Fibroblast of skin of right quadriceps (primary cell): ENCODE results near the gene MKNK1.

Experiments
- DNase-seq: peaks from one replicate; pipeline ENCODE4 v3.0.0-alpha.2; 2013

MKNK1 gene

DNA sequence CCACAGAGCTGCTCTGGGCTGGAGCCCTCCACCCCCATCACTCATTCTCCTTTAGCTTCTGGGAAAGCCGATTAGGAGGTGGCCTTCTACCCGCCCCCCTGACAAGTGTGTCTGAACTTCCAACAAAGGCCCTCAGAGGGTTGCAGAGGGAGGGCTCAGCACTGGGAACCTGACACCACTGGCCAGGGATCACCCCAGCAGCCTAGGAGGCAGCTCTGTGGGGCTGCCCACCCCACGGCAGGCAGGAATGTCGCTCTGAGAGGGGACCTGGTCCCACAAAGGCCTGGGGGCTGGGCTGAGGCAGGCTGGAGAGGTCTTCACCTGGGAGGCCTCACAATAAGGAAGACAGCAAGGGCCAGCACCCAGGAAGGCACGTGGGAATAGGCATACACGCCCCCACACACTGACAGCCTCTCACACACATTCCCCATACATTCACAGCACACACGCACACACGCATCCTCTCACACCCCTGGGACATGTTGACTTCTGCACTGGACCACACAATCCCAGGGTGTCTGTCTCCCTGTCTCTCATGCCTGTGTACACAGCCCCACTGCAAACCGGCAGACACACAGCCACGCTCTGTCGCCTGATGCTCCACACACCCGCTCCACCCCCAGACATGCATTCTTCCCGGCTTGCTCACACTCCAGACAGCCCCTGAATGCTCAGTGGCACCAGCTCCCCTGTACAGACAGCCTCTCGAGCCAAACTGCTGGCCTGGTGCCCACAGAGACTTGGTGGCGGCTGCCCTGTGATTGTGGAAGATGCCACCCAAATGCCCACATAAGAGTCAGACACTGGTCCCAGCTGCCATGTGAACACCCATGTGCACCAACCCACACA lies 83.8 kb downstream of the MKNK1 start:
- peak; percentile 90 for DNase-seq

DNA sequence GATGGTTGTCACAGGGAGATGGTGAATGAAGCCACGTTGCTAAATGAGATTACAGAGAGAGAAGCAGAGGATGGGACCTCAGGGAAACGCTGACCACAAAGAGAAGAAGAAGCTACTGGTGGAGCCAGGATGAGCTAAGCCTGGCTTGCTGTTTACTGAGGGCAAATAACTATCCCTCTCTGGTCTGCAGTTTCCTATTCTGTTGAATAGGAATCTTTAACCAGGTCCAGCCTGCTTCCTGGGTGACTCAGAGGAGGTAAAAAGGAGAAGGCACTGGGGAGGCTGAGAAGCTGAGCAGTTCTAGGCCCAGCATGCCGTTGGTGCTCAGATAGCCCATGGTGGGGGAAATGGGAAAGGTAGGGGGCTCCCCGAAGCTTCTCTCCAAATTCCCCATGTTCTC lies 84.9 kb downstream of the MKNK1 start:
- no peak for DNase-seq

- no peak for DNase-seq
Measured at GRCh38 chr1:46517932-46518498, 86.1 kb downstream of the MKNK1 start.

DNA sequence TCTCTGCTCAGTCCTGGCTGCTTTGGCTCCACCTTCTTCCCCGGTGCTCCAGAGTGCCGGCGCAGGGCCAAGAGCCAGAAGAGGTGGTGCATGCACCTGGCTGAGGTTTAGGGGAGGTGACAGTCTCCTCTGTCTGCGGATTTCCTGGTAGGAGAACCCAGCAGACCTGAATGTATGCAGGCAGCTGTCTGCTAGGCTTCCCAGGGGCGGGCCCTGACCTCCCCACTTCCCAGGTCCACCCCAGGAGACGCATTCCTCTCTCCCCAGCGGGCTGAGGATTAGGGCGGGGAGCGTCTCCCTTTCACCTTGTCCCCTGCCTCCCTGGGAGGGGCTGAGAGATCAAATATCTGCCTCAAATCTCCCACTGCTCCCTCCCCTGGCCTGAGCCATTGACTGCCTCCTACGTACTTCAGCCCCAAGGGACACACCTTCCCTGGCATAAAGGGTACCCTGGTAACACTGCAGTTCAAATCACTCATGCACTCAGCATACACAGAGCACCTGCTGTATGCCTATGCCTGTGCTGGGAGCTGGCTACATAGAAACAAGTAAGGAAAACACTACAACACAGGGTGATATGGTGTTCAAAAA lies 87.0 kb downstream of the MKNK1 start:
- no peak for DNase-seq

DNA sequence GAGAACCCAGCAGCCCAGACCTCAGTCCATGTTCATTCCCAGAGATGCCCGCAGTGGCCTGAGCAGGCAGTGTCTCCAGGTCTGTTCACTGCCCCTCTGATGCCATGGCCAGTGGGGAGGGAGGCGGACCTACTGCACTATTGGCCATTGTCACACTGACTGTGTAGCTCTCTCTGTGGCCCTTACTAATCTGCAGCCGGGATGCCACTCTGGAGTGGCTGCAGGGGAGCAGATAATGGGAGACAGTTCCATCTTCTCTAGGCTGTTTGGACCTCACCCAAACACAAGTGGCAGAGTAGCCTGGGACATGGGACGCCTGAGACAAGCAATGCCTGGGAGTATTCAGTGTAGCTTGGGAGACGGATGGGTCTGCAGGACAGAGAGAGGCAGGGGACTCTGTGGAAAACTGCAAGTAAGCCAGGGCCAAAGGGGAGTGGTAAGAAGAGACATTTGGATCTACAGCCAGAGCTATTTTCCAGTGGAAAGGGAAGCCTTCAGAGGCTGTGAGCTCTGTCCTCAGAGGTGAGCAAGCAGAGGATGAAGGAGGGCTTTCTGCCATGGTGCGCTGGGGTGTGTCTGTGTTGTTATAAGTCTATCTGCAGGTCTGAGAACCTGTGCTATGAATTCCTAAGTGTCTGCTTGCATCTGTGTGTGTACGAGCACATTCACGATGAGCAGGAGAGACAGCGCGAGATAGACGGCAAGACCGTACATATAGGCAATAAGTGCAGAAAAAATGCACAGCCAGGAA lies 87.7 kb downstream of the MKNK1 start:
- DNase-seq, result no peak

GRCh38 chr1:46515576-46515975 lies 88.5 kb downstream of the MKNK1 start:
- DNase-seq, result no peak

DNA sequence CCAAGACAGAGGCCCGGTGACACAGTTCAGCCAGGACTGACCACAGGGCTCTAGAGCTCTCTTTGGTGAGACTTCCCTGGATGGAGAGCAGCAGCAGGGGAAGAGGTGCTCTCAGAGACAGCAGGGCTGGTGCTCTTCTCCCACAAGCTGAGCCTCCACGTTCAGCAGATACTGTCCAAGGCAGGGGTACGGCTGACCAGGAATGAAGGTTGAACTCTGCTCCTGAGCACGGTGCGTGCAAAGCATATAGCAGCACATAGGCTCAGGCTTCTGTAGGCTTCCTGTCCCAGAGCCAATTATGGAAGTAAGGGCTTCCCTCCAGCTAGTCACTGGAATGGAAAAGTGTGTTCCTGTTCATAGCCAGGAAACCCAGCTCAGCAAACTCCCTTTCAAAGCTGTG lies 90.5 kb downstream of the MKNK1 start:
- no peak for DNase-seq

- no peak for DNase-seq
Measured at GRCh38 chr1:46512792-46513190, 91.3 kb downstream of the MKNK1 start.

- no peak for DNase-seq
Measured at GRCh38 chr1:46512135-46512791, 91.8 kb downstream of the MKNK1 start.

GRCh38 chr1:46510998-46511365 lies 93.1 kb downstream of the MKNK1 start:
- DNase-seq, result no peak

DNA sequence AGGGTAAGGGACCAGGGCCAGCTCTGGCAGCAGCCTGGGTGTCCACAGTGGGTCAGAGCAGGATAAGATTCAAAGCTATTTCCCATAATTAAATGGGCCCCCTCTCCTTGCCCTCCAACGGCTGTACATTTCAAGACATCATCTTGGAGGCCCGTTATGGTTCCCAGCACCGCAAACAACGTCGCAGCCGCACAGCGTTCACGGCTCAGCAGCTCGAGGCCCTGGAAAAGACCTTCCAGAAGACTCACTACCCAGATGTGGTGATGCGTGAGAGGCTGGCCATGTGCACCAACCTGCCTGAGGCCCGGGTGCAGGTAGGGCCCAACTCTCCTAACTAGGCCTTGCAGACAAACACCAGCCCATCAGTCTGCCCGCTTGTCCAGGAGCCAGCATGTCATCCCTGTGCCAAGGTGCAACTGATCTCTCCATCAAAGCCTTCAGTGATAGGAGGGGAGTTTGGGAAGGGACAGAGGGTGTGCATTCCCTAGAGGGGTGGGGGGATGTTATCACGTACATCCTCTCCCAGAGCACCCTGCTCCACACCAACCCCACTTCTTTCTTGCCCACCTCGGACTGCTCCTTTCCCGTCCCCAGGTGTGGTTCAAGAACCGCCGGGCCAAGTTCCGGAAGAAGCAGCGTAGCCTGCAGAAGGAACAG lies 93.6 kb downstream of the MKNK1 start:
- DNase-seq, result no peak

GRCh38 chr1:46508757-46509156 lies 95.3 kb downstream of the MKNK1 start:
- peak; percentile 68 for DNase-seq
